Tibial nerve (tissue), 4 donors: ENCODE measurements around the gene TAS2R9. TPM values are rescaled to one million over a fixed set of nuclear protein-coding genes. Genes with fewer than 3 reads are reported as not detected.

ENCODE experiments used
- DNase-seq, 2 donors: peaks; one replicate each; pipeline ENCODE4 v3.0.0-alpha.2; 2019; ENCODE audit warnings: low spot score in 2 of 2
- H3K27ac ChIP-seq, 4 donors: fragments of 200-600 bp; sonication (generic) in 3 of 4; one replicate each; pipeline ENCODE4 v1.5.1; 2017 to 2019; ENCODE audit warnings: mild to moderate bottlenecking in 1 of 4
- H3K27me3 ChIP-seq, 2 donors: fragments of 200-600 bp; sonication (generic) in 1 of 2; one replicate each; pipeline versions ENCODE4 v1.5.1 to v1.6.0; 2017 to 2019
- H3K36me3 ChIP-seq, 3 donors: fragments of 200-600 bp; sonication (generic); one replicate each; pipeline ENCODE4 v1.5.1; 2018 to 2019
- H3K4me1 ChIP-seq, 4 donors: fragments of 200-600 bp; sonication (generic) in 3 of 4; one replicate each; pipeline ENCODE4 v1.5.1; 2017 to 2019
- H3K4me3 ChIP-seq, 4 donors: fragments of 200-600 bp; sonication (generic) in 3 of 4; one replicate each; pipeline ENCODE4 v1.5.1; 2017 to 2019; ENCODE audit warnings: mild to moderate bottlenecking in 1 of 4, moderate library complexity in 1 of 4
- H3K9me3 ChIP-seq, 4 donors: fragments of 200-600 bp; sonication (generic) in 3 of 4; one replicate each; pipeline ENCODE4 v1.5.1; 2017 to 2019
- CTCF ChIP-seq, 5 experiments: fragments of 200-600 bp in 3 of 5; fragments of 450-650 bp in 2 of 5; sonication (generic) in 3 of 5; IDR thresholded peaks; one replicate each; pipeline ENCODE4 v1.5.1; 2016 to 2019; ENCODE audit warnings: antibody characterized with exemption in 5 of 5, mild to moderate bottlenecking in 3 of 5, moderate library complexity in 2 of 5
- EP300 ChIP-seq, 2 donors: sonication (generic); formaldehyde crosslinking; IDR thresholded peaks; one replicate each; pipeline ENCODE4 v1.6.1; 2017; ENCODE audit warnings: antibody characterized with exemption in 2 of 2, mild to moderate bottlenecking in 1 of 2
- POLR2A ChIP-seq, 2 donors: fragments of 450-650 bp; IDR thresholded peaks; one replicate each; pipeline ENCODE4 v1.6.1; 2017; ENCODE audit warnings: antibody characterized with exemption in 2 of 2, mild to moderate bottlenecking in 2 of 2, moderate library complexity in 2 of 2
- WGBS, 2 donors: methylation state at CpG; one replicate each; pipeline ENCODE4 v1.1.5; 2018; 5-methylcytosine and 5-hydroxymethylcytosine counted together
- total RNA-seq, 4 donors: library from RNA; depleted of rRNA; stranded (reverse); fragments of >200 nt; gene quantifications; one replicate each; pipeline ENCODE4 v1.1.0, GENCODE V29; 2016

Gene TAS2R9
- total RNA-seq, result not detected

- H3K9me3 ChIP-seq, result peaks cover 0 to 6% (median 2%) of the 10 kb centered on the region in 4 donors
- no peak within 1 kb of the TSS for H3K27ac ChIP-seq
- no peak for DNase-seq
- H3K27me3 ChIP-seq, result no peaks in the 10 kb centered on the region
- no peaks in the 10 kb centered on the region for H3K36me3 ChIP-seq
- no peak within 1 kb of the TSS for H3K4me3 ChIP-seq
- TF ChIP-seq CTCF (IDR thresholded peaks at IDR 0.05) (no peak), POLR2A (IDR thresholded peaks at IDR 0.05) (no peak), EP300 (IDR thresholded peaks at IDR 0.05) (no peak)
- H3K4me1 ChIP-seq, result no peaks in the 10 kb centered on the region
Observed at GRCh38 chr12:10810068-10810467, at the start of gene TAS2R9. Gene TAS2R9 (minus strand): TSS chr12:10810168. CDS start chr12:10810075, 93 bp downstream.

GRCh38 chr12:10855807-10856206, 45.8 kb upstream of the TAS2R9 start:
- DNase-seq, result no peak
- TF ChIP-seq EP300 (IDR thresholded peaks at IDR 0.05) (no peak), CTCF (IDR thresholded peaks at IDR 0.05) (no peak), POLR2A (IDR thresholded peaks at IDR 0.05) (no peak)
- H3K27me3 ChIP-seq, result no peaks in the 10 kb centered on the region
- peaks cover 0 to 45% (median 0%) of the 10 kb centered on the region in 3 donors for H3K36me3 ChIP-seq
- H3K4me3 ChIP-seq, result no peak overlapping the region
- H3K9me3 ChIP-seq, result peaks cover 0 to 19% (median 5%) of the 10 kb centered on the region in 4 donors
- no peak overlapping the region for H3K27ac ChIP-seq
- H3K4me1 ChIP-seq, result peaks cover 0 to 5% (median 0%) of the 10 kb centered on the region in 4 donors
- WGBS, 2 donors, result 85 to 96% methylated on average over 2 of the region's 2 CpGs

- Histone ChIP-seq H3K4me1 (peaks cover 0 to 5% (median 0%) of the 10 kb centered on the region in 4 donors), H3K4me3 (no peak overlapping the region), H3K27me3 (no peaks in the 10 kb centered on the region), H3K27ac (no peak overlapping the region), H3K36me3 (peaks cover 0 to 38% (median 0%) of the 10 kb centered on the region in 3 donors), H3K9me3 (peaks cover 0 to 19% (median 5%) of the 10 kb centered on the region in 4 donors)
- 73 to 93% methylated on average over 2 of the region's 2 CpGs for WGBS, 2 donors
- no peak for TF ChIP-seq CTCF (IDR thresholded peaks at IDR 0.05)
- no peak for TF ChIP-seq EP300 (IDR thresholded peaks at IDR 0.05)
- no peak for TF ChIP-seq POLR2A (IDR thresholded peaks at IDR 0.05)
- no peak for DNase-seq
Observed at GRCh38 chr12:10853776-10854175, 43.8 kb upstream of the TAS2R9 start.

GRCh38 chr12:10851243-10851858, 41.4 kb upstream of the TAS2R9 start:
- TF ChIP-seq EP300 (IDR thresholded peaks at IDR 0.05), result no peak
- no peak for TF ChIP-seq CTCF (IDR thresholded peaks at IDR 0.05)
- TF ChIP-seq POLR2A (IDR thresholded peaks at IDR 0.05), result no peak

GRCh38 chr12:10849425-10849878, 39.5 kb upstream of the TAS2R9 start, which contains the start of gene PRR4:
Gene PRR4 (minus strand): TSS chr12:10849475. CDS start chr12:10849437, 38 bp downstream.
- Histone ChIP-seq H3K36me3 (peaks cover 0 to 31% (median 0%) of the 10 kb centered on the region in 3 donors), H3K27me3 (no peaks in the 10 kb centered on the region), H3K4me3 (no peak within 1 kb of the TSS), H3K9me3 (no peaks in the 10 kb centered on the region), H3K4me1 (peaks cover 0 to 5% (median 0%) of the 10 kb centered on the region in 4 donors), H3K27ac (no peak within 1 kb of the TSS)
- no peak for DNase-seq
- no peak for TF ChIP-seq EP300 (IDR thresholded peaks at IDR 0.05)
- TF ChIP-seq POLR2A (IDR thresholded peaks at IDR 0.05), result no peak
- TF ChIP-seq CTCF (IDR thresholded peaks at IDR 0.05), result no peak
- 92 to 93% methylated on average over 4 of the region's 4 CpGs for WGBS, 2 donors

More at GRCh38 chr12:10851243-10851858, 41.4 kb upstream of the TAS2R9 start:
- no peak for DNase-seq
- H3K4me3 ChIP-seq, result no peak overlapping the region
- H3K36me3 ChIP-seq, result peaks cover 0 to 40% (median 0%) of the 10 kb centered on the region in 3 donors
- H3K4me1 ChIP-seq, result peaks cover 0 to 5% (median 0%) of the 10 kb centered on the region in 4 donors
- H3K27me3 ChIP-seq, result no peaks in the 10 kb centered on the region
- H3K27ac ChIP-seq, result no peak overlapping the region
- 85 to 90% methylated on average over 4 of the region's 4 CpGs for WGBS, 2 donors
- H3K9me3 ChIP-seq, result peaks cover 0 to 9% (median 0%) of the 10 kb centered on the region in 4 donors
